Skeletal muscle tissue (tissue), 2 donors: ENCODE results near the gene FES. TPM values are rescaled to one million over a fixed set of nuclear protein-coding genes. Genes with fewer than 3 reads are reported as not detected.

ENCODE experiments used
- small RNA-seq: library from RNA; depleted of rRNA; stranded (forward); fragments of <200 nt; gene quantifications from one replicate; pipeline ENCODE3, GENCODE V24; 2014
- total RNA-seq: library from RNA; depleted of rRNA; stranded (reverse); fragments of >200 nt; gene quantifications from one replicate; pipeline ENCODE4 v1.2.3, GENCODE V29; 2014

Gene FES
- total RNA-seq, 1 donor from 2014 or later, result 19.8 TPM

Small RNA genes lying within 50 kb of the gene (small RNA-seq; reads per million reads assigned to genes)
- gene RN7SL363P, result not detected

Other genes starting within 250 kb of the FES start
- 2.1 TPM for gene BLM, start 167.2 kb upstream of the FES start, total RNA-seq
- 12.0 TPM for gene FURIN, start 15.9 kb upstream of the FES start, total RNA-seq
- gene MAN2A2, start 18.8 kb downstream of the FES start, total RNA-seq, result 14.1 TPM
- gene HDDC3, start 48.0 kb downstream of the FES start, total RNA-seq, result 5.7 TPM
- gene UNC45A, start 50.8 kb downstream of the FES start, total RNA-seq, result 30.3 TPM
- 11.5 TPM for gene RCCD1, start 70.4 kb downstream of the FES start, total RNA-seq
- gene PRC1, start 110.0 kb downstream of the FES start, total RNA-seq, result 18.8 TPM
- 3.1 TPM for gene VPS33B, start 138.1 kb downstream of the FES start, total RNA-seq
- 1.6 TPM for gene SV2B, start 215.8 kb downstream of the FES start, total RNA-seq